HG03060 (cell line): ENCODE data around the gene LPCAT1.
"Not testable (repeated sequence)": the region's sequence is repeated elsewhere in the genome, so short reads cannot be mapped to it uniquely, and the experiment has no call there.

Source experiments
- ATAC-seq: cut with Tn5 transposase; IDR thresholded peaks from one replicate; pipeline ENCODE4 v1.9.1; 2021; ENCODE audit warnings: low read depth, moderate number of reproducible peaks; ENCODE audit not compliant: unreplicated experiment

The LPCAT1 gene

DNA sequence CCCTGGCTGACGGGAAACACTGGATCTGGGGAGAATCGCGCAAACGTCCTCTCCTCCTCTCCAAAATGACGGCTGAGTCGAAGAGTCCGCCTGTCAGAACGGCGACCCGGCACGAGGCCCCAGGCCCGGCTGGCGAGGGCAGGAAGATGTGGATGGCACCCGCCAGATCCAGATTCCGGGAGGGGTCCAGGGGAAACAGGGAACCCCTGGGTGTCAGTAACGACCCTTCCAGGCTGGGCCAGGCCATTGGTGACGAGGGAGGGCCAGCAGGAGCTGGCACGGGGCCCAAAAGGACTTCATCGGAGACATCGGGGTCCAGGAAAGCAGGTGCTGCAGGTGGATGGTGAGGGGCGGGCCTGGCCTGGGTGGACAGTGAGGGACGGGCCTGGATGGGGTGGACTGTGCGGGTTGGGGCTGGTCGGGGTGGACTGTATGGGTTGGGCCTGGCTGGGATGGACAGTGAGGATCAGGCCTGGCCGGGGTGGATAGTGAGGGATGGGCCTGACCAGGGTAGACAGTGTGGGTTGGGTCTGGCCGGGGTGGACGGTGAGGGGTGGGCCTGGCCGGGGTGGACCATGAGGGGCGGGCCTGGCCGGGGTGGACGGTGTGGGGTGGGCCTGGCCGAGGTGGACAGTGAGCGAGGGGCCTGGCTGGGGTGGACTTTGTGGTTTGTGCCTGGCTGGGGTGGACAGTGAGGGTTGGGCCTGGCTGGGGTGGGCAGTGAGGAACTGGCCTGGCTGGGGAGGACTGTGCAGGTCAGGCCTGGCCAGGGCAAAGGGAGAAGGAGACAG lies 92.5 kb downstream of the LPCAT1 start:
- ATAC-seq, result no peak

DNA sequence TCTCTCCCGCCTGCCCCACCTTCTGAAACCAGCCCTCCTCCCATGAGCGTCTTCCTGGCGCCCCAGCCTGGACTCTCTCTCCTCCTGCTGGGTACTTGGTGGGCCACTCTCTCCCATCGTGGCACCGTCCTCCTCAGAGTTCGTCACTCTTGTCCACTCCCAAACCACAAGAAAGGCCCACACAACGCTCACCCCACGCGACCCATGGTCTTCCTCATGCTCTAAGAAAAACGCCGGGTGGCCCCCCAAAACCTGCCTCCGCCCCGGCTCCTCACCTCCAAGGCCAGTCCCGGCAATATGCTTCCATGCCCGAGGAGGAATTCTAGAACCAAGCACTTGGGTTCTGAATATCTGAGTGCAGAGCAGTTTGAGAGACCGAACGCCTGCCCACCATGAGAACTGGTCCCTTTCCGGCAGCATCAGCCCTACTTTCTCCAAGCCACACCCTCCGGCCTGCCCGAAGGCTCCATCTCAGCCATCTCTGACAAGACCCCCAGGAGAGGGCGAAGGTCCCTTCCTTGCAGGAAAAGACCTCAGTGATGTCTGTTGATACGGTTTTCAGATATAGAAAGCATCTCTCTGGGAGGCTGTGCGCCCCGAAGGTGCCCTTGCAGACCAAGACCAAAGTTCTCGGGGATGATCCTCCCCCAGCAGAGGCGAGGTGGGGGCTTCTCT lies 93.5 kb downstream of the LPCAT1 start:
- no peak for ATAC-seq

DNA sequence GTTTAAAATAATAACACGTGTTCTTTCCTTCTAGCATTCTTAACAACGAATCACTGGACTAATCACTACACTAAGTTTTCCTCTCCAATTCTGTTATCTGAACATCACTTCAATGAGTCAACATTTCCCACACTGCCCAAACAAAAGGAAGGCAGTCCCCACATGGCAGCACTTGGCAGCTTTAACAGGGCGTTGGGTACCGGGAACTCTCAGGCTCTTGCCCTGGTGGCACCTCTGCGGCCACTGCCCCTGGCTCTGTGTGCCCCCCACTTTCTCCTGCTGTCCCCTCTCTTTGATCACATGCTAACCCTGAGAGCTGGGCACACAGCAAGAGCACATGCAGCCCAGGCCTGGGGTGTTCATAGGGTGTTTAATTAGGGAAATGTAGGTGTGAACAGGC lies 94.3 kb downstream of the LPCAT1 start:
- ATAC-seq, result no peak

DNA sequence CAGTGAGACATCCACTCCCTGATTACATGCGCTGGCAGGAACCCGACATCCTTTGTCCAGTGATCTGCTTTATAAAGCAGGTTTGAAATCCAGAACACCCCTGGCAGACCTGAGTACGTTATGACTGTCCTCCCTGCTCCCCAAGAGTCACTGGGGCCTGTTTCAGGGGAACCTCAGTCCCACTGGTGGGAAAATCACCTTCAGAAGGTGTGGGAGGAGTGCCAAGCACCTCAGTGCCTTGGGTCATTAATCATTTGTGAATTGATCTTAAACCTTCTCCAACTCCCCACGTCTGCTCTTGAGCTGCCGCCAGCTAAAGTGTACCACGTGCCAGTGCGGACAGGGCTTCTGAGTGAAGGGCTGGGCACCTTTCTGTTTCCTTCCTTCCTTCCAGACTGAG lies 94.7 kb downstream of the LPCAT1 start:
- ATAC-seq, result no peak

DNA sequence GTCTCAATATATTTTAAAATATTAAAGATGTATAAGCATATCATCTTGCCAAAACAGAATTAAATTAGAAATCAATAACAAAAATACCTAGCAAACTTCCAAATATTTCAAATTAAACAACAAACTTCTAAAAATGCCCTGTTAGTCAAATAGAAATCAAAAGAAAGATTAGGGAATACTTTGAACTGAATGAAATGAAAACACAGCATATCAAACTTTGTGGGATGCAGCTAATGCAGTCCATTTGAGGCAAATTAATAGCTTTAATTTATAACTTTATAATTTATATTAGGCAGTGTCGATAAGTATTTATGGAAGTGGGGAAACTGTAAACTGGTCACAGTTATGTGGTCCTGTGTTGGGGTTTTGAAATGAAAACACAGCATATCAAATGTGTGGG lies 95.7 kb downstream of the LPCAT1 start:
- no peak for ATAC-seq

DNA sequence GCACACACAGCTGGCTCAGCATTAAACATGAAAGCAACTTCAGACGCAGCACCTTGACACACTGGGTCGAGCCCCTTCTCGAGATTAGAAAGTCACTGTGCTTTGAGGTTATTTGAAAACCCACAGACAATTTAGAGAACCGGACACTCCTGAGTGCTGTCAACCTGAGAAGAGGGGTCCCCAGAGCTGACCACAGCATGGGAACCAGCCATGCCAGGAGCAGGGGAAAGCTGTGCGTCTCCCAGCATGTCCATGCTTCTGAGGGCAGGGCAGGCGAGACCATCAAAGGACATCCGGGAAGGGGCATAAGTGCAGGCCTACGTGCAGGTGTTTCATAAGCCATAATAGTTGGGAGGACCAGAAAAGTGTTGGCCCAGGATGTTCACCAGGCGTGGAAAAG lies 99.0 kb downstream of the LPCAT1 start:
- no peak for ATAC-seq

DNA sequence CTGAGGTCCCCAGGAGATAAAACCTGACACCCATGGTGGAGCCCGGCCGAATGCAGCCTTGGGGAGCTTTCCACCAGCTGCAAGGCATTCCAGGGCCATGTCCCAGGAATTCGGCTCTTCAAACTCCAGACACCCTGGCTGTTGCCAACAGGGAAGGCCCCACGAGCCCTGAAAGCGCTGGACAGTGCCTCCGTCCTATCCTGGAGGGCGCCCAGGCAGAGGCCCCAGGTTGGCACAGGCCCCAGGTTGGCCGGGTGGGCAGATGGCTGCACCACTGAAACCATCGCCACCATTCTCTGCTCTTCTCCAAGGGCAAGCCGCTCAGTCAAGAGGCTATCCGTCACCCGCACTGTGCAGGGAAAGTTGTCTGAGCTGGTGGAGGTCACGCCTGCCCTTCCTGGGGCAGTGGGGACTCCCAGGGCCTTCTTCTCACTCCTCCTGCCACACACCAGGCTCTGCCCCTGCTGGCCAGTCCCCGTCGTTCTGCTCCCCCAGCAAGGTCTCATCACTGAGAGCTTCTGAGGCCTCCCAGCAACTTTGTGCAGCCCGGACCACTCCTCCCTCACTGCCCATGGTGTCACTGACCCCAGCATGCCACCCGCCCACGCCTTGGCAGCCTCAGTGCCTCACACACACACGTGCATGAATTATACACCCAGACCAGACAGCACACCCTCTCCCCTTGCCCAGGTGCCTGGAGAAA lies 99.7 kb downstream of the LPCAT1 start:
- no peak for ATAC-seq

DNA sequence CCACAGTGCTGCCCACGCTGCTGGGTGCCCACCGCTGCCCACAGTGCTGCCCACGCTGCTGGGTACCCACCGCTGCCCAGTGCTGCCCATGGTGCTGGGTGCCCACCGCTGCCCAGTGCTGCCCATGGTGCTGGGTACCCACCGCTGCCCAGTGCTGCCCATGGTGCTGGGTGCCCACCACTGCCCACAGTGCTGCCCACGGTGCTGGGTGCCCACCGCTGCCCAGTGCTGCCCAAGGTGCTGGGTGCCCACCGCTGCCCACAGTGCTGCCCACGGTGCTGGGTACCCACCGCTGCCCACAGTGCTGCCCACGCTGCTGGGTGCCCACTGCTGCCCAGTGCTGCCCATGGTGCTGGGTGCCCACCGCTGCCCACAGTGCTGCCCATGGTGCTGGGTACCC lies 101.2 kb downstream of the LPCAT1 start:
- ATAC-seq, result not testable (repeated sequence)

DNA sequence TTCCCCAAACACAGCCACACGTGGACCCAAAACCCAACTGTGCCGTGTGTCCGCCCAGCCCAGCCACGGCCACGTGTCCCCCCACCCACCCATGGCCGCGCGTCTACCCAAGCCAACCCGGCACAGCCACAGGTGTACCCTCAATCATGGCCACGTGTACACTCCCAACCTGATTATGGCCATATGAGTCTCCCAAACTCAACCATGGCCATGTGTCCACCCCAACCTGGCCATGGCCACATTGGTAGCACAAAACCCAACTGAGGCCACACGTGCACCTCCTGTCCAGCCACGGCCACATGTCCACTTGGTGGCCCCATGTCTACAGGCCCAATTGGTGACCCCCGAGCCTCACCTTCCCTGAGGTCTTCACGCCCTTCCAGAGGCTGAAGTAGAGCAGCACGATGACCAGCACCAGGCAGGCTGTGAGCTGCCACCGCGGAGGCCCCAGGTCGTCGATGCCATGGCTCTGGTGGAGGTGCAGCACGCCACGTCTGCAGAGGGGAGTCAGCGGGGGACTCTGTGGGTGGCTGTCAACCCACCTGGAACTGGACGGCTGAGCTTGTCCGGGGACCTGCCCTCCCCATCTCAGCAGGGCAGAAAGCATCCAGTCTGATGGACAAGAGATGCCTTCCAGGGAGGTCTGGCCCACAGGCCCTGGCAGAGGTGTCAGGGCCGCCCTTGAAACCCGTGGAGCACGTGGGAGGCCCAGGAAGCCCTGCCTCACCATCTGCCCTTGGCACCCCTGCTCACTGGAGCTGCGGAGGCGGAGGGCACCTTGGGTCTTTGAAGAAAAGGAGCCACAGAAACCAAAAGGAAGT lies 102.0 kb downstream of the LPCAT1 start:
- no peak for ATAC-seq

DNA sequence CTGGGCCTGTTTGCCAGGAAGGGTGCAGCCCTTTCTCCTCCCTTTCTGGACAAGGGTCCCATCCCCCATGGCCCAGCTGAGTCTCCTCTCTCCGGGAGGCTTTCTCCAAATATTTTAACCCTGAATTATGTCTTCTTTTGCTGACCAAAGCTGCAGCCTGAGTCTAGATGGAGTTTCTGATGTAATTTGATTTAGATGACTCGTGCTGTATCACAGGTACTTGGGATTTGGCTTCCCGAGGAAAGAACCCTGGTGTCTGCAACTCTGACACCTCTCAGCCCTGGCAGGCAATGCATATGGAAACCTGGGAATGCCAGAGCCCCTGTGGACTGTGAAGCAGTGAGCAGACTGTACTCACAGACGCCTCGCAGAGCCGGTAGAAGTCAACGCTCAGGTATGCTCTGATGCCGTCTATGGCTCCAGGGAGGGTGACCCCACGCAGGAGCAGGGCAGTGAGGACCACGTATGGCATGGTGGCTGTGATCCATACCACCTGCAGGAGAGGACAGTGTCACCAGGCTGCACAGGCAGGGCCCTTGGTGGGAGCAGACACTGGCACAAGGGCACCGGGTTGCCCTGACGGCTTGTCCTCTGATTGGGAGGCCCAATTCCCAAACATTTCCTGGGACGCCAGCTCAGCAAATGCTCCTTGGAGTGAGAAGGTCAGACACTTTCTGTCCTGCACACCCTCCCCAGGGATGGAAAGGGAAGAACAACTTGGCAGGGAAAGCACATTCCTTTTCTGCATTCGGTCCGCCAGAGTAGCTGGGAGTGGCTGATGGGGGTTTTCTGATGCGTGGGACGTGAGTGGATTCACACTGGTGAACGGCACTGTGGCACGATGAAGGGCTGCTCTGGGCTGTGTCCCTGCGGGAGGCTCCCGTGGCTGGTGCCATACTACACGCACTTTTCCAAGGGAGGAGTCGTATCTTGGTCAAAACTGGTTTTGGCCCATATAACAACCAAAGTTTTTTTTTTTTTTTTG lies 103.3 kb downstream of the LPCAT1 start:
- ATAC-seq, result no peak

DNA sequence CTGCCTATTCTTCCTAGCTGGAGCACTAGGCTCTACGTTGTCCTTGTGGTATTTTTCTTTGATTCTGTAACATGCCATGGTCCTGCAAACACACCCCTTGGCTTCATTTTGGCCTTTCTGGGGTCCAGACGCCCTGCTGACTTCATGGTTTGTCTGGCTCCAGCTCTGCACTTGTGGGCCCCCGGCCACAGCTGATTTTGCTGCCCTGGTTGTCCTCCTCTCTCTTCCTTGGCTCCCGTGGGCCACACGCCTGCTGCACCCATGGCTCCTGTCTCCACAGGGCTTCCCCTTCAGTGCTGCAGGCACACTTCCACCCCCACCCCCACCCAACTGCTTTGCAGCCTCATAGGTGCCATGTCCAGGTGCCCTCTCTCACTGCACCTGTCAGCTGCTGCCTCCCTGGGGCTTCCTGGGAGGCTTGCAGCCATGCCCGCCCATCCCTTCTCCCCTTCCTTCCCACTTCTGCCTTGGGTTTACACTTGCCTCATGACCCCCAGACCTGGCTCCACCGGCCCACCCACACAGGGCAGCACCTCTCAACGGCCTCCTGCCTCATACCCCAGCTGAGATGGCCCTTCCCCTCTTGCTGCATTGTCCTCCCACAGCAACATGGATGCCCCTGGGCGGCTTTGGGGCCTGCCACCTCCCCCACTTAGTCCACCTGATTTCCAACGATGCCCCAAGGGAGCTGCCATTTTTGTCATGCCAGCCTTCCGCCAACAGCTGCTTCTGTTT lies 104.1 kb downstream of the LPCAT1 start:
- no peak for ATAC-seq

DNA sequence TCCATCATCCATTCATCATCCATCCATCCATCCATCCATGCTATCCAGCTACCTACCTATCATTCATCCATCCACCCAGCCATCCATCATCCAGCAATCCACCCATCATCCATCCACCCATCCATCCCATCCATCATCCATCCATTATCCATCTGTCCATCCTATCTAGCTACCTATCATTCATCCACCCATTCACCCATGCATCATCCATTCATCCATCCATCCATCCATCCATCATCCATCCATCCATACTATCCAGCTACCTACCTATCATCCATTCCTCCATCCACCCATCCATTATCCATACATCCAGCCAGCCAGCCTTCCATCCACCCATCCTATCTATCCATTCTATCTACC lies 104.9 kb downstream of the LPCAT1 start:
- ATAC-seq, result no peak

DNA sequence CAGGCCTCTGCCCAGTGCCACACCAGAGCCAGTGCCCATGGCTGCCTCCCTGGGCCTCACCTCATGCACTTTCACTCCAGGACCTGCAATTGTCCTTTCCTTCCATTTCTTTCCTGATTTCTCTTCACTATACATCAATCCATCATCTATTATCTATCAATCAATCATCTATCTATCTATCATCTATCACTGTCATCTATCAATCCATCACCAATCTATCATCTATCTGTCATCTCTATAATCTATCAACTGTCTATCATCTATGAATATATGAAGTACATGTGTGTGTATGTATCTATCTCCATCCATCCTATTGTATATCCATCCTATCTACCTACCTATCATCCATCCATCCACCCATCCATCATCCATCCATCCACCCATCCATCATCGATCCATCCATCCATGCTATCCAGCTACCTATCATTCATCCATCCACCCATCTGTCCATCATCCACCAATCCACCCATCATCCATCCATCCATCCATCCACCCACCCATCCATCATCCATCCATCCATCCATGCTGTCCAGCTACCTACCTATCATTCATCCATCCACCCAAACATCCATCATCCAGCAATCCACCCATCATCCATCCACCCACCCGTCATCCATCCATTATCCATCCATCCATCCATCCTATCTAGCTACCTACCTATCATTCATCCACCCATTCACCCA lies 105.4 kb downstream of the LPCAT1 start:
- no peak for ATAC-seq

DNA sequence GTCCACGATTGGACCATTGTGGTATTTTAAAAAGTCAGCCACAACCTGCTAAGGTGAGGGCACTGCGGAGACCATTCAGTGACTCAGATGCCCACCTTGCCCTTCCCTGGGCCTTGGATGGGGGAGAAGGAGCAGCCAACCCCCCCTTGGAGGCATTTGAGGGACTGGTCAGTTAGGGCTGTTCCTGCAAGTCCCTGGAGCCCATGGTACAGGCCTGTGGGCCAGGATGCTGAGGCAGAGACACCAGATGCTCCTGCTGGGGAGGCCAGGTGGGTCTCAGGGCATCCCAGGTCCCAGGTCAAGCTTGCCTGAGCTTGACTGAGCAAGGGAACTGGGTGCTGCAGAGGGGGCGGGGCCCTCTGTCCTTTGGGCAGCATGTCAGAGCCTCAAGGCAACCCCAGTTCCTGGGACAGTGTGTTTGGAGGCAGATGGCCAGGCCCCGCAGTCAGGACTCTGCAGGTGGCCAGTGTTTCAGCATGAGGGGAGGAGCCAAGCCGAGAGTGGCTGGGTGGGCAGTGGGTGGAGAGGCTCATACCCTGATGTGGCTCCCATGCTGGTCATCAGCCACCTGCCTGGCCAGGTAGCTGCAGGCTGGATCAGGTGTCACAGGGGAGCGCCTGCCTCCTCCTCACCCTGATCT lies 106.1 kb downstream of the LPCAT1 start:
- no peak for ATAC-seq

DNA sequence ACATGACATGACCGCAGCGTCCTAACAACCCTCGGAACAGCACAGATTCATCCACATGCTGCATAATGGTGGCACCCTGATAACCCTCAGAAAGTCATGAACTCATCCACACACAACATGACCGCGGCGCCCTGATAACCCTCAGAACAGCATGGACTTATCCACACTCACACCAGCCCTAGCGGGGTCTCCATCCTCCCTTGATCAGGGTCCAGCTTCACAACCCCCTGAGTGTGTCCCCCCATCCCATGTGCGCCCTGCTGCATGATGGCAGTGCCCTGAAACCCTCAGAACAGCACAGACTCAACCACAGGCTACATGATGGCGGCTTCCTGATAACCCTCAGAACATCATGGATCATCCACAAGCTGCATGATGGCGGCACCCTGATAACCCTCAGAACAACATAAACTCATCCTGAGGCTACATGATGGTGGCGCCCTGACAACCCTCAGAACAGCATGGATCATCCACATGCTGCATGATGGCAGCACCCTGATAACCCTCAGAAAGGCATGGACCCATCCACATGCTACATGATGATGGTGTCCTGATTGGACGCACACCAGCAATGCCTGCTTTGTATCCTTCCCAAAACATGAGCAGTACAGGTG lies 106.8 kb downstream of the LPCAT1 start:
- ATAC-seq, result no peak

DNA sequence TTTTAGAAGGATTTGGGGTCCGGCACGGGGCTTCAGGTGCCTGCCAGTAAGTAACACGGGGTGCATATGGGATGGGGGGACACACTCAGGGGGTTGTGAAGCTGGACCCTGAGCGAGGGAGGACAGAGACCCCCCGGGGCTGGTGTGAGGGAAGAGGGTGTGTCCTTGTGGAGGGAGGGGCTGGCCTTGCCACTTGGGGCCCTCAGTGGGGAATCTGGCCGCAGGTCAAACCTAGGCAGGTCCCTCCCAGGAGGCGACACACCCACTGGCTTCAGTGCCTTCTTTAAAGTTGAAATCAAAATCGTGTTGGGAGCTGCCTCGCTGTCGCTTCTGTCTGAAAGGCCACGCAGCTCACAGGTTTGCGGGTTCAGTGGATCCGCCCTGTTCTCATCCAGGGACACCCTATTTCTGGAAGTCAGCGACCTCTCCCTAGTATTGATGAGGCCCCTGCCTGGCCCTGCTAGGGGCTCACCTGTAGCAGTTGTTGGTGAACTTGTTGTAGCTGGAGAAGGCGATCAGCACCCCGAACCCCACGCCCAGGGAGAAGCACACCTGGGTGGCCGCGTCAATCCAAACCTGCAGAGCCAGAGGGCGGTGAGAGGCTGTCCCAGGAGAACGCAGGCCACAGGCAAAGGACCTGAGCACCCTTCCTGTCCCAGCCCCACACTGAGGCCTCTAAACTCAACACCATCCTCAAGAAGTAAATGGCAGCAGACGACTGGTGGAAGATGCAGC lies 108.0 kb downstream of the LPCAT1 start:
- ATAC-seq, result no peak

DNA sequence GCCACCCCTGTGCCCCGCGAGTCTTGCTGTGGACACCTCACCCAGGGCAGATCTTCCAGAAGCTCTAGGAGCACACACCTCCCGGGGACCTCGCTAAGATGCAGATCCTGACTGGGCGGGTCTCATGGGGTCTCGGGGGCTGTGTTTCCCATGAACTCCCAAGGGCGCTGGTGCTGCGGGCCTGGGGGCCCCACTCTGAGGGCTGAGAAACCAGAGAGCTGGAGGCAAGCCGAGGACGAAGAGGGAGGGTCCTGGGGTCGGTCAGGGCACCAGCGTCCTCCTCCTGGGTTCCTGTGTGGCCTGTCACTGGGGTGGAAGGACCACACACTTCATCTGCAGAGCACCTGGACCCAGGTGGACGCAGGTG lies 108.7 kb downstream of the LPCAT1 start:
- no peak for ATAC-seq
